Measurements from ENCODE around the gene GPC5.

DNA sequence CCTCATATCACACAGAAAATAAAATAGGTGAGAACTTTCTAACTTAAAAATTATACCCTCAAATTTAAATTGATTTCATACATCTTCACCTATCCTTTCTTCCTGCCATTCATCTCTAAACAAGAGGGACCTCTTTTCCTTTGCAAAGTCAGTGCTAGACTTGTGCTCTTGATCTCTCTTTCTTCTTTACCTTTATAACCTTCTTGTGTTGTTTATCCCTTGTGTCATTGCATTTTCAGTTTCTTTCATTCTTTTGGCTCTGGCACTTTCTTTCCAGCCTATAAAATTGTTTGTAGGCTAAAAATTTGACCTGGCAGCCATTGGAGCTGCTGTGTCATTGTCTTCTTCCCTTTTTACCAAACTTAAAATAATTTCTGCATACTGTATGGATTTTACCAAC, 190.1 kb downstream of the GPC5 start:
- no peak for TF ChIP-seq CTCF (IDR thresholded peaks at IDR 0.05 in 4 of 5, conservative IDR thresholded peaks at IDR 0.05 in 1 of 5)
- no peak for TF ChIP-seq POLR2A (IDR thresholded peaks at IDR 0.05)

All from gastrocnemius medialis (tissue), 4 donors.